HG03159 (cell line): ENCODE measurements around the gene THEM5.

ENCODE experiments used
- ATAC-seq: cut with Tn5 transposase; IDR thresholded peaks from one replicate; pipeline ENCODE4 v1.9.1; 2021; ENCODE audit warnings: mild to moderate bottlenecking, moderate library complexity; ENCODE audit not compliant: unreplicated experiment

Gene THEM5

DNA sequence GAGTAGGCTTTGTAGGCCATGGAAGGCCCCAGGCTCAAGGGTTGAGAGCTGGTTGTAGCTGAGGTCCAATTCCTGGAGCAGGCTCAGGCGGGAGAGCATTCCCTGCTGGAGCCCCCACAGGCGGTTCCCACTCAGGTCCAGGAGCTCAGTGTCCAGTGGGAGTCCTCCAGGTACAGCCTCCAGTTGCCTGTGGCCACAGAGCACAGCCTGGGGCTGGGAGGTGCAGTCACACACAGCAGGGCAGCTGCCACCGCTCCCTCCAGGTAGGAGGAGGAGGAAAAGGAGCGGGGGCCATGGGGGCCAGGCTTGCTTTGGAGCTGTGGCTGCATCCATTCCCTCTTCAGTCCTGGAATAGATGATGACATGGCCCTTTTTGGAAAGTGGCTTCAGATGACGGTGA is 51.1 kb downstream of the THEM5 start:
- ATAC-seq, result no peak

DNA sequence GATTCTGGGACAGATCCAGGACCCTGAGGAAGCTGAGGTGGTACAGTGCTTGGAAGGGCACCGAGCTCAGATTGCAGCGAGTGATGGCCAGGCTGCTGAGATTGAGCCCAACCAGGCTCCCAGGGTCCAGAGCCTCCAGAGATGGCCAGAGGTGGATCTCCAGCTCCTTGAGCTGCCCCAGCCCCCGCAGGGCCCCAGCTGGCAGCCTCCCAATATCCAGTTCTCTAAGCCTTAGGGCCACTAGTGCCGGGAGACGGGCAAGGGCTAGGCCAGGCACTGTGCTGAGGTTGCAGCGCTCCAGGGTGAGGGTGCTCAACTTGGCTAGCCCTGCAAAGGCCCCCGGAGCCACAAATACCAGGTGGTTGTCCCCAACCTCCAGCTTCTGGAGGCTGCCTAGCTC is 51.7 kb downstream of the THEM5 start:
- ATAC-seq, result no peak

DNA sequence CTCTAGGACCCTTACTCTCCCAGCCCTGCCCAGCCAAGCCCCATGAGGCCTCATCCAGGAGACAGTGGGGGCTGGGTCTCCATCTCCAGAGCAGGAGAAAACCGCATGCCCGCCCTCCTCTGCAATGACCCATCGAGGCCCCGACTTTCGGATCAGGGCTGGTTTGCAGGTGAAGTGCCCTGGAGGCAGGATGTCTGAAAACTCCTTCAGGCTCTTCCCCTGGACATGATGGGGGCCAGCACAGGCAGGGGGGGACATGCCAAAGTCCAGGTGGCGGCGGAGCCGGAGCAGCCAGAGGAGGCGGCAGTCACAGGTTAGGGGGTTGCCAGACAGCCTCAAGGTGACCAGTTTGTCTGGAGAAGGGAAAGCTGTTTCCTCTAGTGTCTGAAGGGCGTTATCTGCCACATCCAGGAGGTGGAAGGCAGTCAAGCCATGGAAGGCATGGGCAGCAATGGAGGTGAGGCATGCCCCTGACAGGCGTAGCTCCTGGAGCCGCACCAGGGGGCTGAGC is 52.1 kb downstream of the THEM5 start:
- no peak for ATAC-seq

DNA sequence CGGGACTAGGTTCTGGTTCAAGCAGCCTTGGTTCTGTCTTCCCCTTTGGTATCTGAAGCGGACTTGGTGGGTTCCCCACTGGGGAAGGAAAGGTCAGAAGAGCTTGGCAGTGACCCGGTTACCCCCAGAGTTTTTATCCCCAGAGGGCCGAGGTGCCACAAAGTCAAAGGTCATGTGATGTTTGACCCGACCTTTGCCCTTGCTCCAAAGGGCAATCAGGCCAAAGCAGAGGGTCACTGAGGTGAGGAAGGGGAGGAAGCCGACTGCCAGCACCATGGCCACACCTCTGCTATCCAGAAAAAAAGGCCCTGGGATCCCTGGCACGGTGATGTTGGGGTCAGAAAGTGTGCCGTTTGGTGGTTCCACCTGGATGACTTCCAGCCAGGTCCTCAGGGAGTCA is 52.7 kb downstream of the THEM5 start:
- ATAC-seq, result no peak

DNA sequence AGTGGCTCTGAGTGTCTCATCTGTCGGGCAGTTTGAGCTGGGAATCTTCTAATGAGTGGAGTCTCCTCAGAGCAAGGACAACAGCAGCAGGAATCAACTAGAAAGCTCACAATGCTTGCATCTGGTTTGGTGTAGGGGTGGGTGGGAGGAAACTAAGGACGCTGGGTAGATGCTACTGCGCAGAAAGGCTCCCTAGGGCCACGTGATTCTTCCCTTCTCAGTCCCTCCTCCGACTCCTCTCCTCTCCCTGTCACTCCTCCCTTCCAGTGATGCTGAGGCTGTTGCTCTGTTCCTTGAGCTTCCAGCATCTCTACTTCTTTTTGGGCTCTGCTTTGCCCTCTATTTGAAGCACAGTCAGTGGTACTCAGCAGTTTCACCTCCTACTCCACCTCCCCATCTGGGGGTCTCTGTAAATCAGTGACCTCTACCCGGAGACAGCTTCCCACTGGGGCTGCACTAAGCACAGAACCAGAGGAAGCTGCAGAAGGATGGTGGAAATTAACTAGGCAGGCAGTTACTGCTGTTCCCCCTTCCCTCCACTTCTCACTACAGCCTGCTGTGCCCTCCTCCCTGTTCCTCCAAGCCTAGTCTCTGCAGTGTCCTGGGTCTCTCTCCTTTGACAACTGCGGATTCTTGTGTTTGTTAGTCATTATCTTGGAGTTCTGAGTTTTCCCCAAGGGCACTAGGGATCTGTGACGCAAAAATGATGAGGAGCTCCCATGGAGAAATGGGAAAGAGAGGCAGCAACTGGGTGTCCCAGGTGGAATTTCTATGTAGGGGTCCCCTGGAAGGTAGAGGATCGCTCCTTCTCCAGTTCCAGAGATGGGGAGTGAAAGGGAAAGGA is 54.1 kb downstream of the THEM5 start:
- no peak for ATAC-seq

DNA sequence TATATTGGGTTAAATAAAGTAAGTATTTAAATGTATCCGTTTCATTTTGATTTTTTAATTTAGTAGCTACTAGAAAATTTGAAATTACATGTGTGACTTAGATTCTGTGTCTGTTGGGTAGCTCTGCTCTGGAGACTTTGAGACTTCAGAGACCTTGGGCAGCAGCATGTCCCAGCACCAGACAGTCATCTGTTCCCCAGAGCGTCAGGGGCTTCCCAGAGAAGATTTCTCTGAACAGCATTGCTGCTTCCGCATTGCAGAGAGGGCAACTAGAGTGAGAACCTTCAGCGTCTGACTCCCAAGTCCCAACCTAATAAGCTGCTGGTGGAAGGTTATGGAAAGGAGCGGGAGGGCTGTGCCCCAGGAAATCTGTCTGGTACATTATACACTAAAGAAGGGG is 54.9 kb downstream of the THEM5 start:
- no peak for ATAC-seq
